RWPE2 (cell line): ENCODE data around the gene AQP12A.

Experiments used
- ATAC-seq: fragments of 200-7000 bp; cut with Tn5 transposase; 3 replicates; pipeline ENCODE4 v1.9.1; 2021; ENCODE audit warnings: low read depth
- DNase-seq: peaks from one replicate; pipeline ENCODE4 v3.0.0-alpha.2; 2020; ENCODE audit warnings: low spot score
- H3K27ac ChIP-seq: fragments of 450-650 bp; 2 replicates; pipeline ENCODE4 v1.5.1; 2017; ENCODE audit warnings: mild to moderate bottlenecking; ENCODE audit not compliant: poor library complexity, severe bottlenecking
- H3K27me3 ChIP-seq: fragments of 250-450 bp; sonication (Bioruptor Pico); 2 replicates; pipeline ENCODE4 v1.5.1; 2021; ENCODE audit warnings: mild to moderate bottlenecking, moderate library complexity; ENCODE audit not compliant: insufficient read depth, poor library complexity, severe bottlenecking
- H3K36me3 ChIP-seq: fragments of 250-450 bp; sonication (Bioruptor Pico); 2 replicates; pipeline ENCODE4 v1.5.1; 2020; ENCODE audit warnings: low read depth, mild to moderate bottlenecking, moderate library complexity
- H3K4me1 ChIP-seq: fragments of 250-450 bp; sonication (Bioruptor Pico); 2 replicates; pipeline ENCODE4 v1.5.1; 2021; ENCODE audit warnings: mild to moderate bottlenecking, moderate library complexity; ENCODE audit not compliant: insufficient read depth, poor library complexity, severe bottlenecking
- H3K4me3 ChIP-seq: fragments of 250-450 bp; sonication (Bioruptor Pico); 2 replicates; pipeline ENCODE4 v1.5.1; 2021; ENCODE audit warnings: mild to moderate bottlenecking, moderate library complexity; ENCODE audit not compliant: severe bottlenecking
- H3K9me3 ChIP-seq: fragments of 250-450 bp; sonication (Bioruptor Pico); 2 replicates; pipeline ENCODE4 v1.5.1; 2021; ENCODE audit warnings: mild to moderate bottlenecking, moderate library complexity; ENCODE audit not compliant: severe bottlenecking
- TF ChIP-seq, protein P1 (sequence below): fragments of 450-650 bp; IDR thresholded peaks from one replicate; pipeline ENCODE4 v1.5.1; 2017; ENCODE audit warnings: mild to moderate bottlenecking, moderate library complexity; ENCODE audit not compliant: poor library complexity, severe bottlenecking

The AQP12A gene

DNA sequence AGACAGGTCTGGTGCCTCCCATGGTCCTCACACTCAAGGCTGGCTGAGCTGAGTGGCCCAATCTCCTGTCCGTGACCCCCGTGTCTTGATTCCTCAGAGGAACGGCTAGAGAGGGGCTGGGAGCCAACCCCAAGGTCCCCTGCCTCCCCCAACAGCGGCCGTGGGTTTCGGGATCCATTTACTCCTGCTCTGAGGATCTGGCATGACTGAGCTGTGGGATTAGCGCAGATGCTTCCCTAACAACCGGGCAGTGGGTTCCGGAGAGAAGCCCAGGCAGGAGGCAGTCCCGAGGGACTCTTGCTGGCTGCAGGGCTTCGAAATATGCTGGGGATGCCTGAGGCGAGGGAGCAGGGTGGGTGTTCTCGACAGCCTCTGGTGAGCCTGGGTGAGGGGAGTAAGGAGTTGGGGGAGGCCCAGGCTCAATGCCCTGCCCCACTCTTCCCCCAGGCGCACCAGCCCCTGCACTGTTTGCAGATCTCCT lies 47.5 kb upstream of the AQP12A start:
- Histone ChIP-seq H3K27ac (no peak overlapping the region), H3K4me1 (no peaks in the 10 kb centered on the region), H3K36me3 (no peaks in the 10 kb centered on the region), H3K27me3 (peaks cover 37% of the 10 kb centered on the region), H3K4me3 (no peak overlapping the region), H3K9me3 (no peaks in the 10 kb centered on the region)
- TF ChIP-seq, protein P1, sequence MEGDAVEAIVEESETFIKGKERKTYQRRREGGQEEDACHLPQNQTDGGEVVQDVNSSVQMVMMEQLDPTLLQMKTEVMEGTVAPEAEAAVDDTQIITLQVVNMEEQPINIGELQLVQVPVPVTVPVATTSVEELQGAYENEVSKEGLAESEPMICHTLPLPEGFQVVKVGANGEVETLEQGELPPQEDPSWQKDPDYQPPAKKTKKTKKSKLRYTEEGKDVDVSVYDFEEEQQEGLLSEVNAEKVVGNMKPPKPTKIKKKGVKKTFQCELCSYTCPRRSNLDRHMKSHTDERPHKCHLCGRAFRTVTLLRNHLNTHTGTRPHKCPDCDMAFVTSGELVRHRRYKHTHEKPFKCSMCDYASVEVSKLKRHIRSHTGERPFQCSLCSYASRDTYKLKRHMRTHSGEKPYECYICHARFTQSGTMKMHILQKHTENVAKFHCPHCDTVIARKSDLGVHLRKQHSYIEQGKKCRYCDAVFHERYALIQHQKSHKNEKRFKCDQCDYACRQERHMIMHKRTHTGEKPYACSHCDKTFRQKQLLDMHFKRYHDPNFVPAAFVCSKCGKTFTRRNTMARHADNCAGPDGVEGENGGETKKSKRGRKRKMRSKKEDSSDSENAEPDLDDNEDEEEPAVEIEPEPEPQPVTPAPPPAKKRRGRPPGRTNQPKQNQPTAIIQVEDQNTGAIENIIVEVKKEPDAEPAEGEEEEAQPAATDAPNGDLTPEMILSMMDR = no peak
- DNase-seq (no peak), ATAC-seq (no peak)

DNA sequence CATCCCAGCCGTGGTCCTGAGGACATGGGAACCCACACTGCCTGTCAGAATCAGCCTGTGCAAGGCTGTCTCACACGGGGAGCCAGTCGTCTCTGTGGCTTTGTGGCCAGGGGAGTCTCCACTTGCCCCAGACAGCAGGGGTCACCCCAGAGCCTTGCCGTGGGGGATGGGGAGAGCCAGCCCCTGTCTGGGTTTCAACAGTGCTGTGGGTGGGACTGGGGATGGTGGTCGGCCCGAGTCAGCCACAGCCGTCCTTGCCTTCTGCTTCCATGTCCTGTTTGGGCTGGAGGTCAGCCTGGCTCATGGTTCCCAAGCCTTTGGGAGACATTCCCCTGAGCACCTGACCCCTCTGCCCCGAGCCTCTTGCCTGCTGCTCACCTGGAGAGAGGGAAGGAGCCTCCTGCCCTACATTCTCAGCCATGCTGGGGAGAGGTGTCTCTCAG lies 46.8 kb upstream of the AQP12A start:
- no peak overlapping the region for H3K27ac ChIP-seq
- H3K4me1 ChIP-seq = no peaks in the 10 kb centered on the region
- H3K36me3 ChIP-seq = no peaks in the 10 kb centered on the region
- no peak for DNase-seq
- no peak overlapping the region for H3K4me3 ChIP-seq
- no peaks in the 10 kb centered on the region for H3K9me3 ChIP-seq
- TF ChIP-seq, protein P1 = no peak
- peaks cover 41% of the 10 kb centered on the region for H3K27me3 ChIP-seq
- no peak for ATAC-seq

DNA sequence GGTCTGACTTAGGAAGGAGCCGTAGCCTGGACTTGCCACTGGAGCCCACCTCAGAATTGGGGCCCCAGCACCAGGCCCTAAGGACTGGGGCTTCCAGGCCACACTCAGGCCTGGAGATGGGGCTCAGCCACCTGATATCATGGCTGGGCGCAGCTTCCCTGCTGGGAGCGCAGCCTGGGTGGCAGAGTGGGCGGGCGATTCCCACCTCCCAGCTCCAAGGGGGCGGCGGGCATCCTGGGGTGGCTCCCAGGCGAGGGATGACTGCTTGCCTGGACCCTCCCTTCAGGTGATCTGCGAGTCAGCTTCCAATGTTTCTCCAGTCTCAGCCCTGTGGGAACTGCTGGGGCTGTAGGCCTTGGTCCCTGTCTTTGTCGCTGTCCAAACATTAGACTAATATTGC lies 46.3 kb upstream of the AQP12A start:
- Histone ChIP-seq H3K9me3 (no peaks in the 10 kb centered on the region), H3K27ac (no peak overlapping the region), H3K4me1 (no peaks in the 10 kb centered on the region), H3K36me3 (no peaks in the 10 kb centered on the region), H3K4me3 (no peak overlapping the region), H3K27me3 (peaks cover 46% of the 10 kb centered on the region)
- ATAC-seq = no peak
- TF ChIP-seq, protein P1 = no peak
- DNase-seq = no peak

DNA sequence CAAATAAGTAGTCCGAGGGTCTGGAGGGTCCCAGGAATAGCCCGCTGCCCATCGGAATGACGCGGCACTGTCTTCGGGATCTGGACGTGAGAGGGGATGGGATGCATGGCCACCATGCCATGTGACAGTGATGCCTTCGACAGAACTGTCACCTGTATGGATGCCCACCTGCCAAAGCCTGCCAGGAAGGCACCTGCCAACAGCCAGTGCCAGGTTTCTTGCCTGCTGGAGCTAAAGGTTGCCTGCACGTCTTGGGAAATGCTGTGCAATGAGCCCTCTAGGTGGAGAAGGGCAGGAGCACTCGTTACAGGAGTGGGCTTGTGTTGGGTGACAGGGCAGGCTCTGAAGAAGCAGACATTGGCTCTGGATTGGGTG lies 45.9 kb upstream of the AQP12A start:
- Histone ChIP-seq H3K27me3 (peaks cover 48% of the 10 kb centered on the region), H3K36me3 (no peaks in the 10 kb centered on the region), H3K4me1 (no peaks in the 10 kb centered on the region), H3K4me3 (no peak overlapping the region), H3K27ac (no peak overlapping the region), H3K9me3 (no peaks in the 10 kb centered on the region)
- TF ChIP-seq, protein P1 = no peak
- DNase-seq = no peak
- no peak for ATAC-seq

DNA sequence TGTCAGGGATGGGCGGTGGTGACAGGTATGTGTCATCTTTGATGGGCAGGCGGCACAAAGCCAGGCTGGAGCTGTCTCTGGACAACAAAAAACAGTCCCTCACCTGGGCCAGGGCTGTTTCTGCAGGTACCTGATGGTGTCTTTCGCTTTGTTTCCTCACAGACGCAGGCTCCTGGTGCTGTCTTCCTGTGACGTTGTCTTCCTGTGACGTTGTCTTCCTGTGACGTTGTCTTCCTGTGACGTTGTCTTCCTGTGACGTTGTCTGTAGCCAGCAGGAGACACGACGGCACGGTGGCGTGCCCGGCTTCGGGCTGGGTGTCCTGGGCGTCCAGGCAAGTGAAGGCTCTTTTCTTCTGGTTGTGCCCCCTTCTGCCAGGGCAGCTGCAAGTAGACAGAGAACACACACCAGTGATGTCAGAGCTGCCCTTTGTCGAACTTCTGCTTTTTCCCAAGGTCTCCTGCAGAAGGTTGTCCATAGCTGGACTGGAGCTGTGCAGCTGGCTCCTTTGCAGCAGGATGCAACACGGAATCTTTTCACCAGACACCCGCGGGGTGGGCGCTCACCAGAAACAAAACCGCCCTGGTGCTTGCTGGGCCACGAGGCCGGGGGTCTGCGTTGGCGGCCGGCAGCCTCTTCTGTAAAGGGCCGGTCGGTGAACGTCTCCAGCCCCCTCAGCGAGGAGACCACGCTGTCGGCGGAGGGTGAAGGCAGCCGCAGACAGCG lies 45.3 kb upstream of the AQP12A start:
- ATAC-seq (no peak), DNase-seq (no peak)
- H3K36me3 ChIP-seq = no peaks in the 10 kb centered on the region
- no peak overlapping the region for H3K4me3 ChIP-seq
- no peaks in the 10 kb centered on the region for H3K4me1 ChIP-seq
- peaks cover 52% of the 10 kb centered on the region for H3K27me3 ChIP-seq
- no peak overlapping the region for H3K27ac ChIP-seq
- H3K9me3 ChIP-seq = no peaks in the 10 kb centered on the region
- TF ChIP-seq, protein P1 = no peak
